Parathyroid adenoma (tissue), 2 donors: ENCODE results near the gene MEX3A.
A peak's percentile ranks its signal among the peaks of the same experiment; 100 is the strongest.

Source experiments
- H2AFZ ChIP-seq: fragments of 300-600 bp; sonication (generic); one replicate; pipeline ENCODE4 v1.7.0; 2017; ENCODE audit warnings: antibody characterized with exemption, mild to moderate bottlenecking
- H3K27ac ChIP-seq: fragments of 300-600 bp; sonication (generic); one replicate; pipeline ENCODE4 v1.7.0; 2017
- H3K27me3 ChIP-seq: fragments of 300-600 bp; sonication (generic); one replicate; pipeline ENCODE4 v1.7.0; 2017; ENCODE audit warnings: low read length; ENCODE audit not compliant: control insufficient read depth, insufficient read depth
- H3K36me3 ChIP-seq: fragments of 300-600 bp; sonication (generic); one replicate; pipeline ENCODE4 v1.7.0; 2017; ENCODE audit warnings: low read length; ENCODE audit not compliant: control insufficient read depth, insufficient read depth
- H3K4me1 ChIP-seq: fragments of 300-600 bp; sonication (generic); one replicate; pipeline ENCODE4 v1.7.0; 2017; ENCODE audit warnings: control low read depth
- H3K4me2 ChIP-seq: fragments of 300-600 bp; sonication (generic); one replicate; pipeline ENCODE4 v1.7.0; 2017; ENCODE audit warnings: low read length
- H3K4me3 ChIP-seq: fragments of 300-600 bp; sonication (generic); one replicate; pipeline ENCODE4 v1.7.0; 2017; ENCODE audit warnings: low read depth, low read length
- H3K79me2 ChIP-seq: fragments of 300-600 bp; sonication (generic); one replicate; pipeline ENCODE4 v1.7.0; 2017; ENCODE audit warnings: control low read depth
- H3K9ac ChIP-seq: fragments of 300-600 bp; sonication (generic); one replicate; pipeline ENCODE4 v1.7.0; 2017; ENCODE audit warnings: mild to moderate bottlenecking
- H3K9me3 ChIP-seq: fragments of 300-600 bp; sonication (generic); one replicate; pipeline ENCODE4 v1.7.0; 2017; ENCODE audit warnings: low read length; ENCODE audit not compliant: control insufficient read depth
- CTCF ChIP-seq: fragments of 300-600 bp; sonication (generic); IDR thresholded peaks from one replicate; pipeline ENCODE4 v1.7.0; 2017; ENCODE audit warnings: antibody characterized with exemption, mild to moderate bottlenecking
- donor health status: primary hyperparathyroidism.

MEX3A gene

GRCh38 chr1:156103521-156103947, 21.3 kb upstream of the MEX3A start:
- no peaks in the 10 kb centered on the region for H3K36me3 ChIP-seq
- H3K9me3 ChIP-seq: no peaks in the 10 kb centered on the region
- no peaks in the 10 kb centered on the region for H3K27me3 ChIP-seq
- H3K4me3 ChIP-seq: peak overlapping the region; percentile 23
- peak overlapping the region; percentile 43 for H3K4me2 ChIP-seq
- H3K79me2 ChIP-seq: no peaks in the 10 kb centered on the region
- H3K4me1 ChIP-seq: peaks cover 22% of the 10 kb centered on the region
- TF ChIP-seq CTCF: no peak
- peak overlapping the region; percentile 93 for H3K27ac ChIP-seq
- H3K9ac ChIP-seq: no peak overlapping the region
- H2AFZ ChIP-seq: peak overlapping the region; percentile 45

- no peak overlapping the region for H3K9ac ChIP-seq
- TF ChIP-seq CTCF: no peak
- no peaks in the 10 kb centered on the region for H3K36me3 ChIP-seq
- H3K4me2 ChIP-seq: no peak overlapping the region
- no peak overlapping the region for H3K4me3 ChIP-seq
- no peaks in the 10 kb centered on the region for H3K79me2 ChIP-seq
- H3K9me3 ChIP-seq: no peaks in the 10 kb centered on the region
- H2AFZ ChIP-seq: no peak overlapping the region
- peaks cover 22% of the 10 kb centered on the region for H3K4me1 ChIP-seq
- peak overlapping the region; percentile 93 for H3K27ac ChIP-seq
- no peaks in the 10 kb centered on the region for H3K27me3 ChIP-seq
Measured at GRCh38 chr1:156102633-156103511, 20.6 kb upstream of the MEX3A start.

GRCh38 chr1:156101880-156102279, 19.6 kb upstream of the MEX3A start:
- H3K9me3 ChIP-seq: no peaks in the 10 kb centered on the region
- H2AFZ ChIP-seq: no peak overlapping the region
- no peak overlapping the region for H3K27ac ChIP-seq
- H3K27me3 ChIP-seq: no peaks in the 10 kb centered on the region
- peaks cover 21% of the 10 kb centered on the region for H3K4me1 ChIP-seq
- H3K36me3 ChIP-seq: no peaks in the 10 kb centered on the region
- H3K4me2 ChIP-seq: no peak overlapping the region
- H3K79me2 ChIP-seq: no peaks in the 10 kb centered on the region
- H3K9ac ChIP-seq: no peak overlapping the region
- H3K4me3 ChIP-seq: no peak overlapping the region
- no peak for TF ChIP-seq CTCF

GRCh38 chr1:156100205-156100995, 18.1 kb upstream of the MEX3A start:
- Histone ChIP-seq H3K79me2 (no peaks in the 10 kb centered on the region), H3K27ac (no peak overlapping the region), H3K9ac (no peak overlapping the region)

More at GRCh38 chr1:156100205-156100995, 18.1 kb upstream of the MEX3A start:
- Histone ChIP-seq H3K4me3 (no peak overlapping the region), H3K36me3 (no peaks in the 10 kb centered on the region), H3K27me3 (no peaks in the 10 kb centered on the region), H2AFZ (no peak overlapping the region), H3K4me2 (no peak overlapping the region), H3K9me3 (no peaks in the 10 kb centered on the region), H3K4me1 (peaks cover 13% of the 10 kb centered on the region)
- TF ChIP-seq CTCF: no peak
